Measurements from ENCODE around the gene PLCB1.

The PLCB1 gene

DNA sequence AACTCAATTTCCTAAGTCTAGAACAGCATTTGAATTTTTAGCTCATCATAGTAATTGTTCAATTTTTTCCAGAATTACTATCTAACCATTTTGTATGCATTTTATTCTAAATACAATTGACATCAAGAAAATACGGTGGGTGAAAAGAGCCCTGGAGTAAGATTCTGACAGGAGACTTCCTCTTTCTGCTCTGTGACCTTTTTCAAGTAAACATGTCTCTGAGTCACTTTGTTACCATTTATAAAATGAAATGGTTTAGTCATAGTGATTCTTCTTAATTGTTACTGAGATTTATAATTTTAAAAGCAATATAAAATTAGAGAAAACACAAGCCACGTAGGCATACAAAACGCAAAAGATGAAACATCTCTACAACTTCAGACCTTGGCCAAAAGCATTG is 80.2 kb downstream of the PLCB1 start:
- DNase-seq (ENCODE audit: low read depth, low spot score), result no peak

GRCh38 chr20:8213270-8213669 is 81.2 kb downstream of the PLCB1 start:
- DNase-seq (ENCODE audit: low read depth, low spot score), result no peak

DNA sequence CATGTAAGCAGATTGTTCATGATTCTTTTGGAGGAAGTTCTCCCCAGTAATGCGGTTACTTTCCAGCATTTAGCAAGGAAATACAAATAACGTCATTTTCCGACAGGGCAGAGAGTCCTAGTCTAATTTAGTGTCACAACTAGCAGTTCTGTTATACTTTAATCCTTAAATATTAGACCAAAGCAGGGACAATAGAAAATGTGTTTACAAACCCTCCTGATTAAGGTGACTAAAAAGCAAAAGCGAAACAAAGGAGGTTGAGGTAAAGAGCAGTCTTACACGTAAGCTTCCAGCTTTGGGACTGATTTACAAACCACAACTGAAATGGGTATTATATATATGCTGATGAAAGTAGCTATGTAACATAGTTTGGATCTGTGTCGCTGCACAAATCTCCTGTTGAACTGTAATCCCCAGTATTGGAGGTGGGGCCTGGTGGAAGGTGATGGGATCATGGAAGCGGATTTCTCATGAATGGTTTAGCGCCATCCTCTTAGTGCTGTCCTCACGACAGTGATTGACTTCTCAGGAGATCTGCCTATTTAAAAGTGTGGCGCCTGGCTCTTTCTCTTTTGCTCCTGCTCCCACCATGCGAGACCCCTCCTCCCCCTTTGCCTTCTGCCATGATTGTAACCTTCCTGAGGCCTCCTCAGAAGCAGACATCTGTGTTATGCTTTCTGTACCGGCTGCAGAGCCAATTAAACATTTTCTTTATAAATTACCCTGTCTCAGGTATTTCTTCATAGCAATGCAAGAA is 81.9 kb downstream of the PLCB1 start:
- no peak for DNase-seq (ENCODE audit: low read depth, low spot score)

DNA sequence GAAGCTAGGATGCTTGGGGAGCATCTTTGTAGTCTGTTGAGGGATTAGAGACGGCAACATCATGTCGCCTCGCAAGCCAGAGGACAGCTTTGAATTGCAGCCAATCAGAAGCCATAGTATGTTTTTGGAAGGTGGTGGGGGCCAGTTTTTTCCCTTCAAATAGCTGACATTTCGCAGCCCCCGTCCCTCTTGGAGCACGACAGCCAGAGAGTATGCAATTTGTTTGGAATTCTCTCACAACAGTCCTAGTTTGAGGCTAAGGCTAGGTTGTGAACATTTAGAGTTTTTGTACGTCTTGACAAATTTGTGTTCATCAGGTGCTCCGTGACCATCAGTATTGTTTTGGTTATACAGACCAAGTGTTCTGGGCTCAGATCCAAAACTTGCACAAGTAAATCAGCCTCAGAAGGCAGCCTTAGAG is 83.3 kb downstream of the PLCB1 start:
- DNase-seq (ENCODE audit: low read depth, low spot score), result no peak

DNA sequence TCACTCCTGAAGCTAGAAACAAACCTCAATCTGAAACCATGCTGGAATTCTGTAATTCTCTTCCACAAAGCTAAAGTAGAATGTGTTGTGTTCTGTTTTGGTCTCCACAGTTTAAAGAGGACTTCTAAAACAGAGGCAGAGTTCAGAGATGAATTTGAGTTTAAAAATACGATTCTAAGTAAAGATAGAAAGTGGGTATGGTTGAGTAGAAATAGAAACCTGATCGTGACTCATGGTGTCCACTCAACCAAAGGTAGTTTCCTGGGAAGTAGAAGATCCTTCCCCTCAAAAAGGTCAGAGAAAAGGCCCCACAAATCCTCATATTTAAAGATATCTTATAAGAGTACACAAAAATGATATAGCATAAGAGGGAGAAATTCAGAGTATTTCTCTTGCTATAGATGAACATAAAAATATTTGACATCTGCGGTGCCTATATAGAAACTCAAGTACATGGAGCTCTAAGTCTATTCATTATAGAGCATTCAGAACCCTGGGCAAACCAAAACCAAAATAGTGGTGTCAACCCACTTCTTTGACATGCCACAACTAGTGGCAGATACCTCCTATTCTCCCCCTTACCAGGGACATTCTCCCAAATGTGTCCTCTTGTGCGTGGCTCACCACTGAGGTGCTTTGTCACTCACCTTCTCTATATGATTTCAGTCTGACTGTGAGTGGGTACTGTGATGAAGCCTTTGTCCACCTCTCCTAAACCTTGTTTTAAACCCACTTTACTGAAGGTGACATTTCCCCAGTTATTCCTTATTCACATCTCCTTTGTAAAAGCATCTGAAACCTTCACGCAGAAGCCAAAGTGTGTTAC is 84.5 kb downstream of the PLCB1 start:
- DNase-seq (ENCODE audit: low read depth, low spot score), result no peak

- no peak for DNase-seq (ENCODE audit: low read depth, low spot score)
These were observed 86.8 kb downstream of the PLCB1 start for GRCh38 chr20:8218861-8219260.

GRCh38 chr20:8219403-8219802 is 87.3 kb downstream of the PLCB1 start:
- no peak for DNase-seq (ENCODE audit: low read depth, low spot score)

GRCh38 chr20:8220716-8221115 is 88.7 kb downstream of the PLCB1 start:
- DNase-seq (ENCODE audit: low read depth, low spot score), result no peak

- no peak for DNase-seq (ENCODE audit: low read depth, low spot score)
These were observed 89.9 kb downstream of the PLCB1 start for GRCh38 chr20:8221887-8222419.

- peak; percentile 41 for DNase-seq (ENCODE audit: low read depth, low spot score)
These were observed 91.2 kb downstream of the PLCB1 start for GRCh38 chr20:8223091-8223870.

DNA sequence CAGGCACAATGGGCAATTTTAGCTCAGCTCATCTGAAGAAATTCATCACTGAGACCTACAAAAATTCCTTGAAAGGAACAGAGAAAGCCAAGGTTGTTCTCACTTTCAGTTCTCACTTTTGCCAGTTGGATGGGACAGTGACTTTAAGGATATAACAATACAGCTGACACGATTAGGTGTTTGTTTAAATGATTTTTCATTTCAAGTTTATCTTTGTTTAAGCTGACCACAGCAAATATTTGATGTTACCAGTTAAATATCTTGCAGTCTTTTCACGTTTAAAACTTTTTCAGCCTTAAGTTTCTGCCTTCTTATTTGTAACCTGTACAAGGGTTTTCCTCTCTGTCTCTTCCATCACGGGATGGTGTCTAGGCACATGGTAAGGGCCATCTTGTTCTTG is 93.6 kb downstream of the PLCB1 start:
- no peak for DNase-seq (ENCODE audit: low read depth, low spot score)

GRCh38 chr20:8226106-8226505 is 94.0 kb downstream of the PLCB1 start:
- DNase-seq (ENCODE audit: low read depth, low spot score), result no peak

GRCh38 chr20:8227293-8227692 is 95.2 kb downstream of the PLCB1 start:
- DNase-seq (ENCODE audit: low read depth, low spot score), result no peak

DNA sequence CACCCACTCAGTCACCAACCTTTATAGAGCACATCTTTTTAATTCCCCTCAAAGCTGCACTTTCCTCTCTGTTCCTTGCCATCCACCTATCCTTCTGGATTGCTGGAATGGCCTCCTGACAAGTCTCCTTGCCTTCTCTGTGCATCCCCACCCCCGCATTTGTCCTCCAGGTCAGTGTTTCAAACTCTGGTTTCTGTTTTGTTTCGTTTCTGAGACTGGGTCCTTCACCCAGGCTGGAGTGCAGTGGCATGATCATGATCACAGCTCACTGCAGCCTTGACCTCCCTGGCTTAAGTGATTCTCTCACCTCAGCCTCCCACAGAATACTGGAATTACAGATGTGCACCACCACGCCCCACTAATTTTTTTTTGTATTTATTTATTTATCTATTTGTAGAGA is 96.2 kb downstream of the PLCB1 start:
- no peak for DNase-seq (ENCODE audit: low read depth, low spot score)

GRCh38 chr20:8229090-8229489 is 97.0 kb downstream of the PLCB1 start:
- no peak for DNase-seq (ENCODE audit: low read depth, low spot score)

- no peak for DNase-seq (ENCODE audit: low read depth, low spot score)
These were observed 99.0 kb downstream of the PLCB1 start for GRCh38 chr20:8231038-8231437.

- DNase-seq (ENCODE audit: low read depth, low spot score), result no peak
These were observed 100.3 kb downstream of the PLCB1 start for GRCh38 chr20:8232332-8232731.

DNA sequence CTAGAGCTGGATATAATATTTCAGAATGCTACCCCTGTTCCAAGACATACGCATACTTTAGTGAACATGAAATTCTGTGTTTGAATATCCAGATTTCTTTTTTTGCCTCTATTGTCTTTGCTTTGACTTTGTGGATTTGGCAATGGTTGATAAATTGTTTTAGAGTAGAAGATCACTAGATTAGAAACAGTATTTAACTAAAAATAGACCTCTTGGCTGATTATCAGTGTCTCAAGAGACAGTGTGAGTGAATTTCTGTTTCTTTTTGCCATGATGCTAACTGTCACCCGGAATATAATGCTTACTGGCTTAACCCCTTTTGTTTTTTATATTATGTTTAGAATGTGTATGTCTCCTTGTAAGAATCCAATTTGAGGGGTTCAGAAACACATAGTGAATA is 102.5 kb downstream of the PLCB1 start:
- DNase-seq (ENCODE audit: low read depth, low spot score), result no peak

DNA sequence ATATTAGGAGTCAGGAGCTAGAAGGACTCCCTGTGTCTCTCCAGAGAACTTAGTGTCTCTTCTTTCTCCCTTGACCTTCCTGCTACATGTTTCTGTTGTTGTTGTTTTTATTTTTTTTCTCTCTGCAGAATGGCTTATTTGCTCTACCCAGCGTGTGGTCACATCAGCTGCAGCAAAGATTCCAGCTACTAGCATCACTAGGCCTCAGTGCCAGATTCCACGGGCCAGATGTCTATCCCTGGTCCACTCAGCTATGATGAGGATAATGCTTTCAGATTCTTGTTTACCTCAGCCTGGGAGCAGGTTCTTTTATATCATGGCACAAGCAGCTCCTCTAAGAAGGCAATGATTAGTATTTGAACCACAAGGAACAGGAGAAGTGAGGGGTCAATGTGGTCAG is 110.0 kb downstream of the PLCB1 start:
- DNase-seq (ENCODE audit: low read depth, low spot score), result no peak

GRCh38 chr20:8242827-8243724 is 111.0 kb downstream of the PLCB1 start:
- DNase-seq (ENCODE audit: low read depth, low spot score), result no peak

DNA sequence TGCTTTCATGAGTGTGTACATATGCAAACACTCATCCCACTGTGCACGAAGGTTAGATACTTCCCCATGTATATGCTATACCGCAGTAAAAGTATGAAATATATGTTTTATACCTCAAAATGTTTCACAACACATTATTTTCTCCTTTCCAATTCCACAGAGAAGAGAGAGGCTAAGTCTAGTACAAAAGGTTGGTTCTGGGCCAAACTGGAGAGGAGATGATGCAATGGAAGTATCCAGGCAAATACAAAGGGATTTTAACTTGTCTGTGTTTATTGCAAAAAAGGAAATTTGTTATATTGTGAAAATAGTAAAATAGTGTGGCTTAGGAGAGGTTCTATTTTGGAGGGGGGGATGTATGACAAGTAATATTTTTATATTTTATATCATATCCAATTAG is 112.6 kb downstream of the PLCB1 start:
- no peak for DNase-seq (ENCODE audit: low read depth, low spot score)

Data from brain pericyte (primary cell).